ENCODE results near the gene KCNT1. TPM values are rescaled to one million over a fixed set of nuclear protein-coding genes. Genes with fewer than 3 reads are reported as not detected.

KCNT1 gene
- total and polyA plus RNA-seq, 8 donors, result 0.05 to 1.1 (median 0.11) TPM

GRCh38 chr9:135819905-135820304, 117.9 kb downstream of the KCNT1 start:
- H3K4me3 ChIP-seq, result no peak overlapping the region
- H3K4me1 ChIP-seq, result no peaks in the 10 kb centered on the region
- H3K9me3 ChIP-seq, result no peaks in the 10 kb centered on the region
- no peak for TF ChIP-seq CTCF (IDR thresholded peaks at IDR 0.05)
- H3K36me3 ChIP-seq, result peaks cover 0 to 68% (median 17%) of the 10 kb centered on the region in 3 donors
- H3K27me3 ChIP-seq, result no peaks in the 10 kb centered on the region
- DNase-seq (no peak), ATAC-seq (no peak), FAIRE-seq (no peak)
- WGBS, 2 donors, result 88 to 91% methylated on average over 13 of the region's 13 CpGs
- intact Hi-C loops (cut with DNase I), result no loop called here
- H3K27ac ChIP-seq, result no peak overlapping the region

GRCh38 chr9:135820661-135821060, 118.7 kb downstream of the KCNT1 start:
- intact Hi-C loops (cut with DNase I), result no loop called here
- FAIRE-seq, result no peak
- no peak for DNase-seq

GRCh38 chr9:135821116-135821515, 119.1 kb downstream of the KCNT1 start:
- H3K4me1 ChIP-seq, result no peaks in the 10 kb centered on the region
- intact Hi-C loops (cut with DNase I), result no loop called here
- TF ChIP-seq CTCF (IDR thresholded peaks at IDR 0.05), result no peak
- H3K27me3 ChIP-seq, result no peaks in the 10 kb centered on the region
- 94 to 95% methylated on average over 20 of the region's 20 CpGs for WGBS, 2 donors
- no peak for ATAC-seq
- peaks cover 0 to 55% (median 17%) of the 10 kb centered on the region in 3 donors for H3K36me3 ChIP-seq
- no peak for DNase-seq
- H3K9me3 ChIP-seq, result no peaks in the 10 kb centered on the region
- no peak for FAIRE-seq
- H3K27ac ChIP-seq, result no peak overlapping the region
- H3K4me3 ChIP-seq, result no peak overlapping the region

More at GRCh38 chr9:135820661-135821060, 118.7 kb downstream of the KCNT1 start:
- H3K27me3 ChIP-seq, result no peaks in the 10 kb centered on the region
- no peak overlapping the region for H3K4me3 ChIP-seq
- no peak for ATAC-seq
- no peaks in the 10 kb centered on the region for H3K4me1 ChIP-seq
- TF ChIP-seq CTCF (IDR thresholded peaks at IDR 0.05), result no peak
- no peak overlapping the region for H3K27ac ChIP-seq
- 95% methylated on average over 18 of the region's 18 CpGs for WGBS, 2 donors
- H3K9me3 ChIP-seq, result no peaks in the 10 kb centered on the region
- peaks cover 0 to 60% (median 17%) of the 10 kb centered on the region in 3 donors for H3K36me3 ChIP-seq

- intact Hi-C loops (cut with DNase I), result no loop called here
- no peak for ATAC-seq
- Histone ChIP-seq H3K27ac (no peak overlapping the region), H3K4me1 (no peaks in the 10 kb centered on the region), H3K27me3 (no peaks in the 10 kb centered on the region), H3K4me3 (no peak overlapping the region), H3K36me3 (peaks cover 0 to 48% (median 17%) of the 10 kb centered on the region in 3 donors), H3K9me3 (no peaks in the 10 kb centered on the region)
- DNase-seq, result no peak
- WGBS, 2 donors, result 94% methylated on average over 27 of the region's 27 CpGs
- no peak for FAIRE-seq
- TF ChIP-seq CTCF (IDR thresholded peaks at IDR 0.05), result no peak
Measured at GRCh38 chr9:135821733-135822373, 119.9 kb downstream of the KCNT1 start.

GRCh38 chr9:135822374-135822755, 120.4 kb downstream of the KCNT1 start:
- DNase-seq (no peak), ATAC-seq (no peak), FAIRE-seq (no peak)
- no peaks in the 10 kb centered on the region for H3K27me3 ChIP-seq
- TF ChIP-seq CTCF (IDR thresholded peaks at IDR 0.05), result no peak
- intact Hi-C loops (cut with DNase I), result no loop called here
- H3K4me1 ChIP-seq, result no peaks in the 10 kb centered on the region
- H3K9me3 ChIP-seq, result no peaks in the 10 kb centered on the region
- WGBS, 2 donors, result 91% methylated on average over 18 of the region's 18 CpGs
- H3K27ac ChIP-seq, result no peak overlapping the region
- H3K4me3 ChIP-seq, result no peak overlapping the region
- H3K36me3 ChIP-seq, result peaks cover 0 to 44% (median 15%) of the 10 kb centered on the region in 3 donors

Measured in pancreas (tissue), 10 donors.